DMS53 treated with DMSO at 0.1 percent for 48 hours (cell line): ENCODE measurements around the gene SETDB1.
A peak's percentile ranks its signal among the peaks of the same experiment; 100 is the strongest.

ENCODE experiments used
- DNase-seq: peaks from one replicate; lab custom pipeline; 2025; ENCODE audit not compliant: unreplicated experiment; lab: John Stamatoyannopoulos, UW

Gene SETDB1

DNA sequence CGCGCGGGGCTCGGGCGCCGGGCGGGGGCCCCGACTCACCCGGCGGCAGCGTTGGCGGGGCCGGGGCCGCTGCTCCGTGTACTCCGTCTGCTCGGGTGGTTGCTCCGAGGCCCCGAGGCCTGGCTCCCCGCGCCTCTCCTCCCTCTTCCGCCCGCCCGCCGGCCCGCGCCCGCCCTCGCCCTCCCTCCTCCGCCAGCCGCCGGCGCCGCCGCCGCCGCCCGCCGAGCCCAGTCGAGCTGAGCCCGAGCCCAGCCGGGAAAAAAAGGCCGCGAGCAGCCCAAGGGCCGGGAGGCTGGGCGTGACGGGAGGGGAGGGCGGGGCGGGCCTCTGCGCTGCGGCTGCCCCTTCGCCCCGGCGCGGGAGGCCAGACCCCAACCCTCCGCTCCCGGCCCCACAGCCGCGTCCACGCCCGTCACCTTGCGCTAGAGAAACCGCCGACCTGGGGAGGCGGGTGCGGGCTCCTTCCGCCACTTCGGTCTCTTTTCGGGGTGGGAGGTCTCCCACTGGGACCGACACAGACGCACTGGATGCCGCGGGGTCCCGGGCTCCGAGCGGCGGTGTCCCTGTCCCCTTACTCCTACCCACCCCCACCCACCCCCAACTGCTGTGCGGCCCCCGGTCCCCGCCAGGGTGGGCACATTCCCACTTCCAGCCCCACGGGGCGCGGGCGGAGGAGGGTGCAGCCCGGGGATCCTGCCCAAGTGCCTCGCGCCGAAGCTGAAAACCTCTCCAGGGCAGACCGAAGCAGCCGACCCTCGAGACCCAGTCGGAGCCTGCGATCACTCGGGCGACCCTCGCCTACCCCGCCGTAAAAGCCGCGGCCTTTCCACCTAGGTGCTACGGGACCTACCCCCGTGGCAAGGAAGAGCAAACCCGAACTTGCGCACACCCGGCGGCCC lies 48.7 kb downstream of the SETDB1 start, which contains the start of gene CERS2:
Gene CERS2 (minus strand): TSS at position 256 of the 899 bp plus-strand sequence. CDS start 5,745 bp downstream, outside the sequence.
- DNase-seq = peak; percentile 47

DNA sequence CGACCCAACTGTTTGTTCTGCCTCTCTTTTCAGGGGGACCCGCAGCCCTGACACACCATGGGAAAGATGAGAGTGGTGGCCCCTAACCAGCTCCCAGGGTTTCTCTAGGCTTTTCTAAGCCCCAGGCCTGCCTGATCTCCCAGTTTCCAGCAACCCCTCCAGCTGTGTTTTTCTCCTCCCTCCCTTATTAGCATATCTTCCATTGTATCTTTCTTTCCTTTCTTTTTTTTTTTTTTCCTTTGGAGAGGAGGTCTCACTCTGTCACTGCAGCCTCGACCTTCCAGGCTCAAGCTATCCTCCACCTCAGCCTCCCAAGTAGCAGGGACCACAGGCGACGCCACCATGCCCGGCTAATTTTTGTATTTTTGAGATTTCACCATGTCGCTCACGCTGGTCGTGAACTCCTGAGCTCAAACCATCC lies 50.2 kb downstream of the SETDB1 start:
- no peak for DNase-seq

DNA sequence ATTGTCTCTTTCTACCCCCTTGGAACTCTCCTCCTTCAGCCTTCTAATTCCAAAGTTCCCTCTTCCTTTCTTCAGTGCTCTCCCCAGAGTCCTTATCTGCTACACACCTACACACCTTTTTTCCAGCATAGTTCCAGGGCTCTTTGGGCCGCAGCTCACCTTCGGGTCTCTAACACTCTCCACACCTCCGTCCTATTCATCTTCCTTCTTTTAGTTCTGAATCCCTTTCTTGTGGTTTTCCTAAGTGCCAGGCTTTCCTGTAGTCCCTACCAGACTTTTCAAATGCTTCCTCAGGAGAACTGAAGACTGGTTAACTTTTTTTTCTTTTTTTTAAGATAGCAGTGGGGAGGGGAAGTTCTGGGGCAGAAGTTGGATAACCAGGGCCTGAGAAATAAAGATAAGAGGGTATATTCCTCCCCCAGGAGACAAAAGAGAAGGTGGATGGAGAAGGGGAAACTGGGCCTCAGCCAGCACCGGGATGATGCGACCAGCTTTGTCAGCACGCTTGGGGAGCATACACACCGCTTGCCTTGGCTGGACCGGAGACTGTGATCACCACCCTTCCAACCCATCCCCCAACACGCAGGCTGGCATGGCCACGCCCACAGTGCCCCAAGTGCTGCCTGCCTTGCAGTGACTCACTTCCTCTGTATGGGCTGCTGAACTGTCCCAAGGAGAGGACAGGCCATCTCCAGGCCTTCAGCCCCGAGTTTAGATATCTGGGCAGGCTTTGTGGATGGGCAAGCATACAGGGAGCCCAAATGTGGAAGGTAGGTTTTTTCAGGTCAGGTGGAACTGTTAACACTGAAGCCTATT lies 50.9 kb downstream of the SETDB1 start:
- peak; percentile 82 for DNase-seq

DNA sequence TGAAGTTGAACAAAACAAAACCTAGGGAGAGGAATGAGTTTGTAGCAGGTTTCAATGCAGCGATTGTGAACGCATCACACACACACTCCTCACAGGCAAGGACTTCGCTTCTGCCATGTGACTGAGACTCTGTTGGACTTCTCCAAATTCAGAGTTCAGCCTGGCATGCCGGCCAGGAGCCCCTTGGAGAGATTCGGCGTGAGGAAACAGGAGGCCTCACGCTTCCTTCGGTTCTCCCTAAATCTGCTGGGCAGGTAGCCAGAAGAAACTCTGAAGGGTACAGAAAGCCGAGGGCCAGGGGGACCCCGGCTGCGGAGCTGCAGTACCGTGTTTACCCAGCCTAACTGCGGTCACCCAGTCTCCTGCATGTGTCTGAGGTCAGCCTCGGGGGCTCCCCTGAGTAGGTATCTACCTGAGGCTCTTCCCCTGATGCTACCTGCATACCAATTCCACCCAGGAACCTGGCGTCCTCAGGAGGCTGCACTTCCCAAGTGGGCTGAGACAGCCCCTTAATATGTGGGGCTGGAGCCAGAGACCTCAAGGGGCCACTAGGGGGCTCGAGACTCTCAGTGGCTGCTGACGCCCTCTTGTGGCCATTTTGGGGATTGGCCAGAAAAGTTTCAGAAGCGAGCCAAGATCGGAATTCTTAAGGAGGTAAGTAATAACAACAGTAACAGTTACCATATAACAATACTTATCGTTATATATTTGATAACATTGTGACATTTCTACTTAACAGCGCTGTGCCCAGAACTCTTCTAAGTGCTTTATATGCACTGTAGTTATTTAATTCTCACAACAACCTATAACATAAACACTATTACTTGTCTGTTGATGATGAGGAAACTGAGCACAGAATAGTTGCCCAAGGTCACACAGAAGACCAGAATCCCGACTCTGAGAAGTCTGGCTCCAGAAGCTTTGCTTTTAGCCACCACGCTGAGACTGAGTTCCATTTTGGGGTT lies 53.2 kb downstream of the SETDB1 start:
- peak; percentile 84 for DNase-seq

DNA sequence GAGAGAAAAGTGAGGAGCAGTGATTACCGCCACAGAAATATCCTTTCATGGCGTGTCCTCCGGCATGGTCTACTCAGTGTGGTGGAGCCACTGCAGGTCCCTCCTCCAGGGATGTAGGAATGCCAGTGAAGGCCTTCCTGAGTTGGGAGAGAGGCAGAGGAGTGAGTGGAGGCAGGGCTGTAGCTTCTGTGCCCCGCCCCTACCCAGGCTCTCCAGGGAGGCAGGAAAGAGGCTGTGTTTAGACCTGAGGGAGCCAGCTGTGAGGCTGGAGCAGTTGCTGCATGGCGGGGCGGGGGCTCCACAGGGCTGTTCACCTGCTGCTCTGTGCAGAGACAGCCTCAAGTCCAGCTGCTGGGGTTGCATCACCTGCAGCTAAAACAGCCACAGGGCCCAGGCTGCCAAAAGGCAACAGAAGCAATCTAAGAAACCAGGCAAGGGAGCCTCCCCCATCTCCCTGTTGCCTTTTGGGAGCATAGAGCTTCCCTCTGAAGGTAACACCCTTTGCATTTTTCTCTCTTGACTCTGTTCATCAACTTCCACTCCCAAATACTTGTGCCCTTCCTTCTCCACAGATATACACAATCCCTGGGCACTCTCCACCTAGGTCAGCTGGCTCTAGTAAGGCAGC lies 55.1 kb downstream of the SETDB1 start:
- peak; percentile 72 for DNase-seq

DNA sequence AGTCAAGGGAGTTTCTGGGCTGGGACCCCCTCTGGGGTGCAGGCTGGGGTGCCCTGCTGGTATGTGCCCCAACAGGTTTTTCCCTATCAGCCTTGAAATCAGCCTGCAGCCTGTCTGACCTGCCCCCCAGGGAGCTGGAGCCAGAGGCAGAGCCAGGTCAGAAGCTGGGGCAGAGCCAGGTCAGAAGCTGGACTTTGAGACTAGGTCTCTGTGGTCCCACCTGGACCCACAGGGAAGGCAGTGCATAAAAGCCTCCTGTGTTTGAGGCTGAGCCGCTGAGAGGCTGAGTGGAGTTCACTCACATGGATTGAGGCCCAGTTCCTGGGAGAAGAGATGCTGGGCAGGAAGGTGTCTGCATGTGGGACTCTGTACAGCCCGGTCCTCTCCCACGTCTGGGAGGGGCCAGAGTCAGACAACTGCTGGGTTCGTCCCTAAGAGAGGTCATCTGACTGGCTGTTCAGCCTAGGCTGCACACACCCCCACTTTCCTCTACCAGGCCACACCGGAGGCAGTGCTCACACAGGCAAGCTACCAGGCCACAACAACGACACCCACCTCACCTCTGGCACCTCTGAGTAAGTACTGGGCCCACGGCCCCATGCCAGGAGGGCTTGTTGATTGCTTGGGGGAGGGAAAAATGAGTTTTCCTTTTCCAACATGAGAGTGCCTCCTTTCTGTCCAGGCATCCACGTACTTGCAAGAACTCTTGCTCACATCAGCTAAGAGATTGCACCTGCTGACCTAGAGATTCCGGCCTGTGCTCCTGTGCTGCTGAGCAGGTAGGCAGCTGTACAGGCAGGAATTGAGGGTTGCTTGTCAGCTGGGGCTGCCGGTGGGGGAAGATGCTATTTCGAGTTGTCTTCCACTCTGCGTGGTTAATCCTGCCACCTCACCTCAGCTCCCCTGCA lies 55.9 kb downstream of the SETDB1 start, which contains the start of gene ANXA9:
Gene ANXA9 (plus strand): TSS at position 488 of the 908 bp plus-strand sequence. CDS start 814 bp downstream, outside the sequence.
- peak; percentile 12 for DNase-seq

DNA sequence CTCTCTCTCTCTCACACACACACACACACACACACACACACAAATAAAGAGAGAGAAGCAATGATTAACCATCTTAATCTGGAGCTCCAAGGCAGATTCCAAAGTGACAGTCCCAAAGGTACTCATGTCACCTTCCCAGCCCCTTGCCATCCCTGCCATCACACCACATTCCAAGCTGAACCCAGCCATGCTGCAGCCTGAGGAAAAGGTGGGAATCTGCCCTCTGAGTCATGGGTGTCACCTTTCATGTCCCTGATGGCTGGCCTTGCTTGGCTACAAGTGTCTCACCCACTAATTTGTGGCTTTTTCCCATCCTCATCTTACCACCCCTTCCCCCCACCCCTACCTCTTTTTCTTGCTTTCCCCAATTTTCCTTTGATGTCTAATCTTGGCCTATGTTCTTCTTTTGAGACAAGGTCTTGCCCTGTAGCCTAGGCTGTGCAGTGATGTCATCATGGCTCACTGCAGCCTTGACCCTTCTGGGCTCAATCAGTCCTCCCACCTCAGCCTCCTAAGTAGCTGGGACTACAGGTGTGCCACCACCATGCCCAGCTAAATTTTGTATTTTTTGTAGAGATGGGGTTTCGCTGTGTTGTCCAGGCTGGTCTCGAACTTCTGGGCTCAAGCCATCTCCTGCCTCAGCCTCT lies 59.1 kb downstream of the SETDB1 start:
- no peak for DNase-seq

DNA sequence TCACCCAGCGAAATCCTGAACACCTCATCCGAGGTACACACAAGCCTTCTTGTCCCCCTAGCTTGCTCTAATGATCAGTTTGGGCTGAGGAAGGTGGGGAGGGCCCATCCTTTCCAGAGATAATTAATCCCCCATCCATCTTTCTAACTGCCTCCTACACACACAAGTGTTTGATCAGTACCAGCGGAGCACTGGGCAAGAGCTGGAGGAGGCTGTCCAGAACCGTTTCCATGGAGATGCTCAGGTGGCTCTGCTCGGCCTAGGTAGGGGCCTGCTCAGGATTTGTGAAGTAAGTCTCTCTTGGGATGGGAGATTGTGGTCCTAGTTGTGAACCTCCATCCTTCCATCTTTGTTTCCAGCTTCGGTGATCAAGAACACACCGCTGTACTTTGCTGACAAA lies 61.8 kb downstream of the SETDB1 start:
- DNase-seq = no peak

DNA sequence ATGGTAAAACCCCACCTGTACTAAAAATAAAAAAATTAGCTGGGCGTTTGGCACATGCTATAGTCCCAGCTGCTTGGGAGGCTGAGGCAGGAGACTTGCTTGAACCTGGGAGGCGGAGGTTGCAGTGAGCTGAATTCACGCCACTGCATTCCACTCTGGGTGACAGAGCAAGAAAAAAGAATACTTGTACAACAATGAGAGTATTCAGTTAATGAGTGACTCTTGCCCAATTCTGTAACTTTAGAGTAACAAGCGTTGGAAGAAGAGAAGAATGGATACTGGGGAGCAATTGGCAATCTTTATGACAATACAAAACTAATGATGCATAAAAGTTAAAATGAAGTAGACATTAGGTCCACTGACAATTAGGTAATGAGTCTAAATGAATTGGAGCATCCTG lies 66.5 kb downstream of the SETDB1 start:
- DNase-seq = no peak

DNA sequence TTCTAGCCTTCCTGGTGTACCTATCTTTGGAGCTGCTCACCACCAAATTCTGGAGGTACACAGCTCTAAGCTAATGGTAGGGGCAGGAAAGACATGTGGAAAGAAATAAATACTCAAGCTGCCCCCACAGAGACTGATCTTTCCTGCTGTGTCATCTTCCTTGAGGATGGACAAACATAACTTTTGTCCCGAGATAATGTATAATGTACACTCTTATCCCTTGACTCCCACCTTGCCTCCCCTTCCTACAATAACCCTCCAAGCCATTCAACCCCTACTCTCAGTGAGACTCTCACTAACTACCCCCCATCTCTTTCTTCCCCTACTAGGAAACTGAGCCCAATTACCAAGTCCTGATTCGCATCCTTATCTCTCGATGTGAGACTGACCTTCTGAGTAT lies 68.1 kb downstream of the SETDB1 start:
- DNase-seq = no peak

DNA sequence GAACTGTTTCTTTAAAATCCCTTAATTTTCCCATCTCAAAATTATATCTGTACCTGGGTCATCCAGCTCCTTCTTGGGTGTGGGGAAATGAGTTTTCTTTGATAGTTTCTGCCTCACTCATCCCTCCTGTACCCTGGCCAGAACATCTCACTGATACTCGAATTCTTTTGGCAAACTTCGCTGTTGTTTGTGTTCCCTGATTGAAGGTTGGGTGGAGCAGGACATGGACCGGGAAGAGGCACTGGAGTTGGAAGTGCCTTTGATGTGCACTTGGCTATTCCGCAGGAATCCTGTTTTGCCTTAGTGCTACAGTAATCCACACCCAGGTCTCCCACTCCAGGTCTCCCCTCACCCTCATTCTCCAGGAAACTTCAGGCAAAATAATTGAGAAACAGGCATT lies 69.3 kb downstream of the SETDB1 start:
- DNase-seq = no peak

DNA sequence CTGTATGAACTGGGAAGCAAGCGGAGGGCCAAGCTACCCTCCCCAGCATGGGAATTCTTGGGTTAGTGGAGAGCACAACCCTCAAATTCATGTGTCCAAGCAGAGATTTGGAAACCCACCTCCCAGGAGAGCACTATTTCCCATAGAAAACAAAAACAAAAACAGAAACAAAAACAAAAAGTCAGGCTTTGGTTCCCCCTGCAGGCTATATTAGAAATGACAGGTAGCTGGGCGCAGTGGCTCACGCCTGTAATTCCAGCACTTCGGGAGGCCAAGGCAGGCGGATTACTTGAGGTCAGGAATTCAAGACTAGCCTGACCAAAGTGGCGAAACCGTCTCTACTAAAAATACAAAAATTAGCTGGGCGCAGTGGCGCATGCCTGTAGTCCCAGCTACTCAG lies 69.7 kb downstream of the SETDB1 start:
- no peak for DNase-seq

DNA sequence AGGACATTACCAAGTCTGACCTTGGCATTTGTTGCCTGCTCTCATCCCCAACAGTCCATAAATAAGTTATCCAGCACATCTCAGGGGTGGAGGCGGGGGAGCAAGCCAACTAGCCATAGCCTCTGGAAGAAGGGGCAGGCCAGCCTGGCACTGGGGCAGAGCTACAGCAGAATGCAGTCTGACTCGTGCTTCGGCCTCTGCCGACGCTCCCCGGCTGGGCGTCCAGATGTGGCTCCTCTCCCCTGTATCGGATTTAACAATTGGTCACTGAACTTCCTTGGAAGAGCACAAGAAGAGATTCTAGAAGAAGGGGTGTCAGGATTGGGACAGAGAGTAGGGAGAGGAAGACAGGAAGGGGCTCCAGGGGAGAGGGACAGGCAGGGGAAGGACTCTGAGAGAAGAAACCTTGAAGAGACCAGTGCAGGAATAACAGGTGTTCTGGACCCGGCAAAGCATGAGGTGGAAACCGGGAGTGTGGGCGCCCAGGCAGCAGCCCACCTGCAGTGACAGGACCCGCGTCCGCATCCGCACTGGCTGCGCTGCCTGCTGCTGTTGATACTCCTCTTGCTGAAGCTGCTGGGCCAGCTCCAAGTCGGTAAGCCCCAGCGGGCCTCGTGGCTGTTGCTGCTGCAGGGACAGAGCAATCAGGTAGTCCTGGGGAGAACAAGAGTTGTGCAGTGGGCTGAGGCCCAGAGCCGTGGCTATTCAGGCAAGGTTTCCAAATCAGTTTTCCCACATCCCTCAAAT lies 71.1 kb downstream of the SETDB1 start:
- DNase-seq = no peak

DNA sequence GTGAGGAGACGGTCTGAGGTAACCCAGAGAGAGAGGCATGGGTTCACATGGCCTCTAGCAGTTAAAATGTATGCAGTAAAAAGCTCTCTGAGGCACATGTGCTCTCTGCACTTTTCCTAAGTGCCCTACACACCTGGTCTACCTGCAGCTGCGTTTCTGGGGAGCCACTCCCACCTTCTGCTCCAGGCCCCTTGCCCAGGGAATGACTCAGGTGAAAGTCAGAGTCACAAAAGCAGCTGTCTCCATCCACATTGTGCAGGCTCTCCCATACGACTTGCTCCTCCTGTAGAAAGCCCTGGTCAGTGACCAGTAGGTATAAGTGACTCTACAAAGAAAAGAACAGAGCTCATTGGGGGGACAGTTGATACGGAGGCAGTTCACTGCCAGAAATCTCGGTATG lies 71.8 kb downstream of the SETDB1 start:
- peak; percentile 7 for DNase-seq

DNA sequence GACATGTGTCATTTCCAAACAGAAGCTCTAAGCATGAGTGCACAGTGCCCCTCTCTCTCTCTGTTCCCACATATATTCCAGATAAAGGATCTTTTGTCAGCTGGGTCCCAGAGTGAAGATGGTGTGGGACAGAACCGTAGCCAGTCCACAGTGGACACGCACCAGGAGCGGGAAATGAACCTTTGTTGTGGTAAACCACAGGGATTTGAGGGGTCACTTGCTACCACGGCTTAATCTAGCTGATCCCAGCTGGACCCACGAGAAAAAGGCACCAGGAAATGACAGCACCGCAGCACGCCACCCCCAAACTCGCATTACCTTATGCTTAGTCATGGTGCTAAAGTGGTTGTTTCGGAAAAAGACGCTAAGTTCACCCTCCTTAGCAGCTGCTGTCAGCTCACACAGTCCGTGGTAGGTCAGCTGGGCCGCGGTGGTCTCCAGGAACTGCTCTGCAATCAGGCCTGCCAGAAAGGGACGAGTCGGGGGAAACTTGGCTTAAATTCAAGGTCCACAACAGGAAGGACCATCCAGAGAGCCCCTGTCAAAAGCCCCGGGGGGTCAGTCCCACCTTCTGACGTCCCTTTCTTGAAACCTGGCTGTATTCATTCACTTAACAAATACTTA lies 73.0 kb downstream of the SETDB1 start:
- DNase-seq = no peak

DNA sequence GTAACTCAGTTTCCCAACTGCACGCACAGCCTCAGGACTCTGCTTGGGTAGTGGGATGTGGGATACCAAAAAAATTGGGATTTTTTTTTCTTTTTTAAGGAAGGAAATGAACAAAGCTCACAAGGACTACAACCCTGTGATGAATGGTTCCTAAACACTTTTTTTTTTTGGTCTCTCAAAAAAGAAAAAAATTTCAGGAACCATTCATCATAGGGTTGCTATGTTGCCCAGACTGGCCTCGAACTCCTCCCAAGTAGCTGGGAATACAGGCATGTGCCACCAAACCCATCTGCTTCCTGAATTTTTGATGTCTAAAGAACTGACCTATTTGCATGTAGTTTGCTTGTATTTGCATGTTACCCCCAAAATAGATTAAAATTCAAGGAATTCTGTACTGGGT lies 73.8 kb downstream of the SETDB1 start:
- DNase-seq = no peak

DNA sequence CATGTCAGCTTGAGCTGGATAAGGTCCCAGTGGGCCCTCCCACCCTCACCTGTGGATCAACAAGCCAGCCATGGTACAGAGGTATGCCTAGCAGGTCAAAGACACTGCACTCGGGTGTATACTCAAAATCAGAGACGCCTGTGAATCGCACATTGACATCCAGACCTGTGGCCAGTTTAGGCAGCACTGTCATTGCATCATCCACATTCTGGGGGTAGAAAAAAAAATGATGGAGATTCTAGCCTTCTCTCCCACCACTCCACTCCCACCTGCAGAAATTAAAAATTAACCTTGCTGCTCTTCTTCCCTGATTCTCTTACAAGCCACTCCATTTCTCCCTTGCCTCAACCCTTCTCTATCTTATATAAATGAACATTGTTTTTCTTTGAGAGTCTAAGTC lies 74.2 kb downstream of the SETDB1 start:
- no peak for DNase-seq

DNA sequence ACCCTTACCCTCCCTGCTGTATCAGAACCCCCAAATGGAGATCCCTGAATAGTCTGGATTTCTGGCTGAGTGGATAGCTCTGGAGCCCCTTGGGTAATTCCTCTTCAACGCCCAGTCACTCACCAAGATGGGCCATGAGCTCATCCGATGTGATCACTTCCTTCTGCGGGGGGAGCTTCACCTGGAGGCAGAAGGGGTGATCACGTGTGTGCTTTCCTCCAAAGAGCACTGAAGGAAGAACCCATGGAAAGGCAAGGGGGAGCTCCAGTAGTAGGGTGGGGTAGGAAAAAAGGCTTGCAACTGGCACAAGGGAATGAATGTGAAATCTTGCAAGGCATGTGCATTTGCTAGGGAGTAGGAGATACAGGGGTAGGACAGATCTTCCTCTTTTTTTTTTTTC lies 75.4 kb downstream of the SETDB1 start:
- no peak for DNase-seq
